K562 (cell line): ENCODE results near the gene KATNB1. TPM values are rescaled to one million over a fixed set of nuclear protein-coding genes. Genes with fewer than 3 reads are reported as not detected.
A peak's percentile ranks its signal among the peaks of the same experiment; 100 is the strongest.

Experiments used
- BRD9 ChIP-seq: fragments of 450-650 bp; IDR thresholded peaks from 2 replicates; pipeline ENCODE4 v1.6.1; 2018; ENCODE audit warnings: low read depth; ENCODE audit not compliant: partially characterized antibody
- DNMT1 ChIP-seq: fragments of 450-650 bp; IDR thresholded peaks from 2 replicates; pipeline ENCODE4 v1.6.1; 2016; ENCODE audit warnings: antibody characterized with exemption, mild to moderate bottlenecking
- DPF2 ChIP-seq: fragments of 450-650 bp; IDR thresholded peaks from 2 replicates; pipeline ENCODE4 v1.6.1; 2016
- E4F1 ChIP-seq: fragments of 250-450 bp; sonication (Bioruptor Pico); IDR thresholded peaks from 2 replicates; pipeline ENCODE4 v1.5.0; 2021; ENCODE audit warnings: mild to moderate bottlenecking, borderline replicate concordance
- ETV6 ChIP-seq, 3 experiments: fragments of 150-350 bp in 1 of 3; sonication (generic) in 1 of 3; formaldehyde crosslinking in 1 of 3; IDR thresholded peaks; 2 replicates each; pipeline versions ENCODE4 v1.6.1 to v1.8.0; 2014 to 2022; ENCODE audit warnings: borderline replicate concordance in 2 of 3, low read depth in 2 of 3, antibody characterized with exemption in 1 of 3, low read length in 1 of 3, mild to moderate bottlenecking in 1 of 3, missing genetic modification reagents in 1 of 3
- JUNB ChIP-seq: fragments of 450-650 bp; formaldehyde crosslinking; conservative IDR thresholded peaks from 2 replicates; pipeline ENCODE4 v1.4.0; 2020; ENCODE audit warnings: mild to moderate bottlenecking
- KAT2B ChIP-seq: IDR thresholded peaks from one replicate; pipeline ENCODE4 v1.6.1; 2012; ENCODE audit warnings: low read depth, mild to moderate bottlenecking, control low read depth, inconsistent platforms, low read length, moderate library complexity
- MAFF ChIP-seq: IDR thresholded peaks from 2 replicates; pipeline ENCODE4 v1.6.1; 2012; ENCODE audit warnings: low read length, improper control_type of control experiment
- MBD1 ChIP-seq: fragments of 250-450 bp; sonication (Bioruptor Pico); IDR thresholded peaks from 2 replicates; pipeline ENCODE4 v1.8.0; 2022; ENCODE audit warnings: inconsistent platforms
- OTX1 ChIP-seq: fragments of 450-650 bp; formaldehyde crosslinking; IDR thresholded peaks from 2 replicates; pipeline ENCODE4 v1.4.0; 2022; ENCODE audit warnings: mild to moderate bottlenecking
- PBX2 ChIP-seq, 2 experiments: IDR thresholded peaks in 1 of 2; conservative IDR thresholded peaks in 1 of 2; 2 replicates each; pipeline ENCODE4 v1.6.1; 2016; ENCODE audit warnings: low read depth in 2 of 2, mild to moderate bottlenecking in 1 of 2, missing compliant biosample characterization in 1 of 2, missing genetic modification characterization in 1 of 2, moderate library complexity in 1 of 2
- PRMT5 ChIP-seq: sonication (generic); formaldehyde crosslinking; IDR thresholded peaks from 2 replicates; pipeline ENCODE4 v1.5.0; 2020; ENCODE audit warnings: missing genetic modification reagents
- RBM17 ChIP-seq: fragments of 200-400 bp; formaldehyde crosslinking; IDR thresholded peaks from 2 replicates; pipeline ENCODE4 v1.6.1; 2017; ENCODE audit warnings: low read depth, mild to moderate bottlenecking, low read length, borderline replicate concordance
- RBM22 ChIP-seq: fragments of 200-400 bp; formaldehyde crosslinking; IDR thresholded peaks from 2 replicates; pipeline ENCODE4 v1.6.1; 2018; ENCODE audit warnings: low read length, low read depth; ENCODE audit not compliant: poor library complexity, severe bottlenecking
- SNIP1 ChIP-seq: fragments of 450-650 bp; IDR thresholded peaks from 2 replicates; pipeline ENCODE4 v1.7.1; 2017; ENCODE audit warnings: low read depth, mild to moderate bottlenecking
- SNRNP70 ChIP-seq: fragments of 200-400 bp; formaldehyde crosslinking; optimal IDR thresholded peaks from 2 replicates; pipeline ENCODE3; 2017; ENCODE audit warnings: low read depth, low read length
- TCF3 ChIP-seq: sonication (generic); formaldehyde crosslinking; IDR thresholded peaks from 2 replicates; pipeline ENCODE4 v1.4.0; 2020; ENCODE audit warnings: mild to moderate bottlenecking, missing genetic modification reagents
- ZBTB49 ChIP-seq: sonication (generic); formaldehyde crosslinking; IDR thresholded peaks from 2 replicates; pipeline ENCODE4 v1.8.0; 2022; ENCODE audit warnings: missing genetic modification reagents, mild to moderate bottlenecking, borderline replicate concordance
- ZNF324 ChIP-seq: fragments of 250-450 bp; sonication (Bioruptor Pico); IDR thresholded peaks from 2 replicates; pipeline ENCODE4 v1.4.0; 2020; ENCODE audit warnings: mild to moderate bottlenecking
- polyA plus RNA-seq, 8 experiments: library from polyadenylated mRNA; depleted of rRNA in 4 of 8; stranded (reverse) in 5 of 8; unstranded in 3 of 8; fragments of >200 nt; fragmentation: Nextera tagmentation in 2 of 8; fragmentation: Illumina TruSeq in 1 of 8; extraction: Ambion mirVana in 2 of 8; extraction: Trizol in 1 of 8; gene quantifications; 2 replicates each; pipeline versions ENCODE4 v1.2.1 to v1.2.3, GENCODE V29; 2011 to 2014; ENCODE audit warnings: inconsistent platforms in 1 of 8, missing spikeins in 1 of 8
- total RNA-seq, 7 experiments: library from RNA; depleted of rRNA in 6 of 7; stranded (reverse); fragments of >200 nt in 6 of 7; fragmentation: Illumina TruSeq in 2 of 7; extraction: Trizol in 2 of 7; gene quantifications; 2 replicates each; pipeline versions ENCODE4 v1.2.1 to v1.2.3, GENCODE V29; 2011 to 2021; ENCODE audit warnings: low replicate concordance in 1 of 7

Gene KATNB1
- total and polyA plus RNA-seq, 9 of the 15 experiments (the other 6 are each of a cell fraction or from before 2014, with no cell fraction given) = 1.2 to 52.6 (median 21.9) TPM

- no peak for TF ChIP-seq ZBTB49 (CRISPR knock-in tag)
- no peak for TF ChIP-seq SNIP1
- no peak for TF ChIP-seq RBM17
- no peak for TF ChIP-seq E4F1 (CRISPR knock-in tag)
- TF ChIP-seq BRD9 = no peak
- TF ChIP-seq JUNB (CRISPR knock-in tag) = no peak
- no peak for TF ChIP-seq MBD1 (CRISPR knock-in tag)
- no peak for TF ChIP-seq DNMT1
- TF ChIP-seq PBX2 (CRISPR knock-in tag; IDR thresholded peaks at IDR 0.05; ENCODE audit: low read depth) = no peak
- TF ChIP-seq PBX2 (tag; conservative IDR thresholded peaks at IDR 0.05; ENCODE audit: low read depth) = no peak
- TF ChIP-seq KAT2B = no peak
- TF ChIP-seq TCF3 (CRISPR knock-in tag) = 0 out of 2 replicates have a peak, but pooled peaks have one; percentile 9
- no peak for TF ChIP-seq RBM22
- peak; percentile 50 for TF ChIP-seq MAFF
- no peak for TF ChIP-seq ETV6 (IDR thresholded peaks at IDR 0.05; ENCODE audit: borderline replicate concordance in 1 of 2, low read depth in 2 of 2, low read length in 1 of 2)
- no peak for TF ChIP-seq ETV6 (CRISPR knock-in tag; IDR thresholded peaks at IDR 0.05; ENCODE audit: borderline replicate concordance)
- TF ChIP-seq PRMT5 (CRISPR knock-in tag) = no peak
- no peak for TF ChIP-seq SNRNP70
- TF ChIP-seq ZNF324 (CRISPR knock-in tag) = no peak
- no peak for TF ChIP-seq OTX1 (CRISPR knock-in tag)
- TF ChIP-seq DPF2 = peak; percentile 38; the same call in 1 of the 2 replicates
Observed at GRCh38 chr16:57687363-57687929, 48.1 kb upstream of the KATNB1 start (continued).
